AG09319 (cell line): Measurements from ENCODE around the gene CCL19.
"Not testable (repeated sequence)": the region's sequence is repeated elsewhere in the genome, so short reads cannot be mapped to it uniquely, and the experiment has no call there.

Source experiments
- DNase-seq: peaks from one replicate; pipeline ENCODE4 v3.0.0-alpha.2; 2010; ENCODE audit warnings: low read depth; ENCODE audit errors: extremely low read depth
- CTCF ChIP-seq: IDR thresholded peaks from 2 replicates; pipeline ENCODE4 v1.5.1; 2011; ENCODE audit warnings: low read depth, mild to moderate bottlenecking, inconsistent platforms, low read length, moderate library complexity

CCL19 gene

GRCh38 chr9:34690983-34691935 lies at the start of gene CCL19:
CCL19 (minus strand) TSS chr9:34691276; CDS start chr9:34691139, 137 bp downstream.
- TF ChIP-seq CTCF = no peak
- DNase-seq = no peak

DNA sequence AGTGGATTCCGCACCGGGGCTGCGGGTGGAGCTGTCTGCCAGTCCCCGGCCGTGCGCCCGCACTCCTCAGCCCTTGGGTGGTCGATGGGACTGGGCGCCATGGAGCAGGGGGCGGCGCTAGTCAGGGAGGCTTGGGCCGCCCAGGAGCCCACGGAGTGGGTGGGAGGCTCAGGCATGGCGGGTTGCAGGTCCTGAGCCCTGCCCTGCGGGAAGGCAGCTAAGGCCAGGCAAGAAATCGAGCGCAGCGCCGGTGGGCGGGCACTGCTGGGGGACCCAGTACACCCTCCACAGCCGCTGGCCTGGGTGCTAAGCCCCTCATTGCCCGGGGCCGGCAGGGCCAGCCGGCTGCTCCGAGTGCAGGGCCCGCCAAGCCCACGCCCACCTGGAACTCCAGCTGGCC lies 49.1 kb upstream of the CCL19 start:
- DNase-seq = not testable (repeated sequence)

DNA sequence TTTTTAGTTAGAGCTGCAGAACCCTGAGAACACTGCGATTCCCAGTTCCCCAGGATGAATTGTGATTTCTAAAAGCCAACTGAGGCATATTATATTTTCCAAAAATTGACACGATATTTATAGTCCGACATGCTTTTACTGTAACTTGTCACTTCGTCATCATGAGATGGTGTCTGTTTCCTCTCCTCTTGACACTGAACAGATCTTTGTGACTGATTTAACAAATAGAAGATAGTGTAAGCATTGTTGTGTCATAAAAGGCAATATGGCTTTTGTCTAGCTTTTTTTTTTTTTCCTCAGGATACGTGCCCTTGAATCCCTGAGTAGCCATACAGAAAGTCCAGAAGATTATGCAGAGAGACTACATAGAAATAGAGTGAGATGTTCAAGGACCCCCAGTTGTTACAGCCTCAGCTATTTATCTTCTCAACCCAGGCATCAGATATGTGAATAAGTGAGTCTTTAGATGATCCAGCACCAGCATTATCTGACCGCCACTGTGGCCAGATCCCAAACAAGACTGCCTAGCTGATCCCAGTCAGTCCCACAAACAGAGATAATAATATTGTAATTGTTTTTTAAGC lies 46.7 kb upstream of the CCL19 start:
- no peak for DNase-seq
- no peak for TF ChIP-seq CTCF

DNA sequence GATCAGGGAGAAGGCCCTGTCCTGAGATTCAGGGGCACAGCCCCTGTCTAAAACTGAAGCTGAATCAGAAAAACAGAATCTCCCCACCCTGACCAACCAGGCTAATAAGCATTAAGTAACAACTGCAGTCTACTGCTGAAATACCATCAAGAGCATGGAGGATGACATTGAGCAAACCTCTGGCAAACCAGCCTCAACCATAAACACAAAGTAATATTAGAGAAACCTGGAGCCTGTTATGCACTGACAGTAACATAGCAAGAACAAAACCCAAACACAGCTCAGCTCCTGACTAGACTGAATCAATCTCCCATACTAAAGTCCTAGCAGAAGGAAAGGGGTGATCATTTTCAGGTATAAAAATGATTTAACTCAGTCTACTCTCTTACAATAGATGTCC lies 43.6 kb upstream of the CCL19 start:
- TF ChIP-seq CTCF = no peak

DNA sequence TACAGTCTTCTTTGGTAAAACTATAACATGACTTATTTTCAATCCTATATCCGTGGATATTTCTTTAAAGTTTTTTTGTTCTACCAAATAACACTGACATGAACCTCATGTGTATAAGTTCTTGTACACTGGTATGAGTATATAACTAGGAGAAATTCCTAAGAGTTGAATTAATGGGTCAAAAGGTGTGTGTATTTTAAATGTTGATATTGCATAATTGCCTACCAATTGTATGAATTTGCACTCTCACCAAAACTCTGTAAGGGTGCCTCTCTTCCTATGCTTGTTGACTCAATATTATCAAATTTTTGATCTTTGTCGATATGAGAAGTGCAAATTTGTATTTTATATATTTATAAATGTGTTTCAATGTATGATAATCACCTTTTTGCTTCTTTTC lies 41.8 kb upstream of the CCL19 start:
- DNase-seq = no peak
- TF ChIP-seq CTCF = no peak

More for the DNA sequence above, 43.6 kb upstream of the CCL19 start:
- no peak for DNase-seq

GRCh38 chr9:34732478-34732877 lies 41.4 kb upstream of the CCL19 start:
- no peak for TF ChIP-seq CTCF
- DNase-seq = no peak

GRCh38 chr9:34723141-34723540 lies 32.1 kb upstream of the CCL19 start:
- TF ChIP-seq CTCF = no peak
- no peak for DNase-seq

DNA sequence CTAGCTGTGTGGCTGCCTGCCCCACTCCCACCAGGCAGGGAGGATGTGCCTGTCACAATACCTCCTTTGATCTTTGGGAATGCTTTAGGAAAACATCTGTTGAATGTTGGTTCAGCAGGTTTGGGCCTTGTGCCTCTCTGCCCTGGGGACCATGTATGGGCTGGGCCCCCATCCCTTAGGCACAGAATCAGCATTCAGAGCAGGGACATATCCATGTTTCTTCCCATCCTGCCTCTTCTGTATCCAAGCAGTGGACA lies 28.6 kb upstream of the CCL19 start:
- DNase-seq = not testable (repeated sequence)
